CD4-positive, alpha-beta T cell treated with Interleukin-15 for 4 hours (primary cell): ENCODE data around the gene NPPC.
"Not testable (repeated sequence)": the region's sequence is repeated elsewhere in the genome, so short reads cannot be mapped to it uniquely, and the experiment has no call there.

Source experiments
- DNase-seq: peaks from one replicate; pipeline ENCODE4 v3.0.0-alpha.2; 2020; ENCODE audit warnings: low spot score

The NPPC gene

DNA sequence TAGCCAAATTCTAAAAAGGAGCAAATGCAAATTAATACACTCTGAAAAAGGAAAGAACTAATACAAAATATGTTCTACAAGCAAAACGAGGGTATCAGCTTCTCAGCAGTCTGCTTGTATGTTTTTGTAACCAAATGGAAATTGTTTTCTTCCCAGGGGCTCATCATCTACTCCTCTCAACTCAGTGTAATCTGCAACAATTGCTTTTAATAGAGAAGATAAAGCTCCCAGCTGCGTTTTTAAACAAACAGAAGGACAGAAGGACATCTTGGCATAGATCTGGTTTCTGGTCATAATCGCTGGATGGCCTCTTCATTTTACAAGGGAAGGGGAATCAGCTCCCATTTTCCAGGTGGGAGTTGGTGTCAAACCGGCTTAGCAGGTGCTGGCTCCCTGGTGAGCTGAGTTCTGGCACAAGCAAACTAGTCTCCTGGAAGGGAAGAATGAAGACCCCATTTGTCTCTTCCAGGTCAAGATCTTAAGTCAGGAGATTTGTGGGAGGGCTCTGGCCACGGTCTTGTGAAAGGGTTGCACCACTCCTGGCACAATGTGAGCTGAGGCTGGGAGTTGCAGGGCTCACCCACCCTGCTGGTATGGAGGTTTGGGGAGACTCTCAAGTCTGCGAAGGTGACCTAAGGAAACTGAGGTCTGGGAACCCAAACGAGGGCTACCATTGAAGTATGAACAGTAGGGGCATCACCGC, 41.6 kb downstream of the NPPC start:
- DNase-seq = no peak

GRCh38 chr2:231883468-231883881, 42.7 kb downstream of the NPPC start:
- no peak for DNase-seq

DNA sequence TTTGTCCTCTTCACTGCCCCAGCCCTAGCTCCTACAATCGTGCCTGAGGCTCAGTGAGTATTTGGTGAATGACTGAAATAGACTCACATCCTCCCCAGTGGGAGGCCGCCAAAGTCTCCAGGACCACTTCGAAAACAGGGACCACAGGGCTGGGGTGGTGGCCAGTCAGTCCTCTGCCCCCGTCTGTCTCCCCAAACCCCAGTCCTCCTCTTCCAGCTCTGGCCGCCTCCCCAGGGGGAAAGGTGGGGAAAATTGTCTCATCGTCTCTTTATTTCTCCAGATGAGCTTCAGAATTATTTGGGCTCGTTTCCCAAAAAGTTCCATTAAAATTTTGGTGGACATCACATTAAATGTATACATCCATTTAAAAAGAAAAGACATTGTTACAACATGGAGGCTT, 43.5 kb downstream of the NPPC start:
- DNase-seq = no peak

GRCh38 chr2:231880371-231880770, 45.8 kb downstream of the NPPC start:
- not testable (repeated sequence) for DNase-seq

DNA sequence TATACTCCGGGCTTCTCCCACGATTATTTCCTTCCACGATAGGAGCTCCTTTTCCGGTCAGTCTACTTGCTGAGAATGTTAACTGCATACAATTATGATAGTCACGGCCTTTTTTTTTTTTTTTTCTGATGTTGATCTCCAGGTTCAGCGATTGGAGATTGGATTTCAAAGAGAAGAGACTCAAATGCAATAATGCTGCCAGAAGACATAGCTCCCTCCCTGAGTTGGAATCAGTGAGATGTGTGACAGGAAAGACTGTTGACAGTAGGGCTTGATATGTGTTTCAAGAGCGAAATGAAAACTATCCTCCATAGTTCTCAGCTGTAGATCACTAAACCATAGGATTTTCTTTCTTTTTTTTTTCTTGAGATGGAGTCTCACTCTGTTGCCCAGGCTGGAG, 47.0 kb downstream of the NPPC start:
- DNase-seq = no peak

- DNase-seq = no peak
Measured at GRCh38 chr2:231877533-231878456, 48.4 kb downstream of the NPPC start.

GRCh38 chr2:231874944-231875343, 51.3 kb downstream of the NPPC start:
- no peak for DNase-seq
